HG02943 (cell line): ENCODE results near the gene HPCAL1.
"Not testable (repeated sequence)": the region's sequence is repeated elsewhere in the genome, so short reads cannot be mapped to it uniquely, and the experiment has no call there.

Source experiments
- ATAC-seq: cut with Tn5 transposase; IDR thresholded peaks from one replicate; pipeline ENCODE4 v1.9.1; 2021; ENCODE audit warnings: mild to moderate bottlenecking, low read depth, moderate library complexity; ENCODE audit not compliant: unreplicated experiment

HPCAL1 gene

DNA sequence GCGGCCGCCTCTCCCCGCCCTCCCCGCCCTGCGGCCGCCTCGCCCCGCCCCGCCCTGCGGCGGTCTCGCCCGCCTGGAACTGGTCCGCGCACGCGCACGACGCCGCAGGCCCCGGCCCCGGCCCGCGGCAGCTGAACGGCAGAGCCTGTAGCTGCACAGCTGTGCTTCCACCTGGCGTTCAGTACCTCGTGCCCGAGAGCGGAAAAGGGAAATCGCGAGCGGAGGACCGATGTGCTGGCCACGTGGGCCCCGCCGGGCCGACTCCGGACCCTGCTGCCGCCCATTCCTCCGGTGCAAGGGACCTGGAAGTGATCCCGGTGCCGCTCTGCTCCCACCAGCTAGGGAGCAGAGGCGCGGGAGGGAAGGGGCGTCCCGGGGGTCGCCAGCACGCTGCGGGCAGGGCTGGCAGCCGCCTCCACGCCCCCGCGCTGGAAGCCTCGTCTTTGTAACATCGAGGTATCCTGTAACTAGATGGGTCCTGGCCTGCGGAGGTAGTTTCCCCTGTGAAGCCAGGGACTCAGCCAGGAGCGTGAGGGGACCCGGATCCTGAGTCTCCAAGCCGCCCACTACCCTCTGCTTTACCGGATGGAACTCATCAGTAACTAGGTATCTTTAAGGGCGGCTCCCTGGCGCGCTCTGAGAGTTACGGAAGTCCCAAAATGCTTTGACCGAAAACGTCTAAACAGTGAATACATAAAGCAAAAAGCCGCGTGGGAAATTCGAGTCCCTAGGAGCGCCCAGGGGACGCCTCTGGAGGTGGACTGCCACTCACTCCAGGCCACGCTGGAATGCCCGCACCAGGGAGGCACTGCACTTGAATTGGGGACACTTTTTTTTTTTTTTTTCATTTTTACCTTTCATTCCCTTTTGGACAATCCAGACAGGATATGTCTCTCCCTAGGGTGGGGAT is 146.1 kb downstream of the HPCAL1 start:
- ATAC-seq, result peak; percentile 56

DNA sequence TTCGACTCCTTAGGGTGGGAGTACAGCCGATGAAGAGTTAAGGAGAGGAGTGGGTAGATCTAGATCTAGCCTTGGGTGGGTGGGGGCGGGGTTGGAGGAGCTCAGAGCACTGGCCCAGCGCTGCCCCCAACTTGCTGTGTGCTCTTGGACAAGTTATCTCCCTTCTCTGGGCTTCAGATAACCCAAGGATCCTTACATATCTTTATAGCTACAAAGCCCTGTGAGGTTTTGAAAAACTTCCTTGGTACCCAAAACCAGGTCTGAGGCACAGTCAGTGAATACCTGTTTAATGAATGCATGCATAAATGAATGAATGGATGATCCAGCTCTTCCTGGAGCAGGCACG is 146.8 kb downstream of the HPCAL1 start:
- no peak for ATAC-seq

DNA sequence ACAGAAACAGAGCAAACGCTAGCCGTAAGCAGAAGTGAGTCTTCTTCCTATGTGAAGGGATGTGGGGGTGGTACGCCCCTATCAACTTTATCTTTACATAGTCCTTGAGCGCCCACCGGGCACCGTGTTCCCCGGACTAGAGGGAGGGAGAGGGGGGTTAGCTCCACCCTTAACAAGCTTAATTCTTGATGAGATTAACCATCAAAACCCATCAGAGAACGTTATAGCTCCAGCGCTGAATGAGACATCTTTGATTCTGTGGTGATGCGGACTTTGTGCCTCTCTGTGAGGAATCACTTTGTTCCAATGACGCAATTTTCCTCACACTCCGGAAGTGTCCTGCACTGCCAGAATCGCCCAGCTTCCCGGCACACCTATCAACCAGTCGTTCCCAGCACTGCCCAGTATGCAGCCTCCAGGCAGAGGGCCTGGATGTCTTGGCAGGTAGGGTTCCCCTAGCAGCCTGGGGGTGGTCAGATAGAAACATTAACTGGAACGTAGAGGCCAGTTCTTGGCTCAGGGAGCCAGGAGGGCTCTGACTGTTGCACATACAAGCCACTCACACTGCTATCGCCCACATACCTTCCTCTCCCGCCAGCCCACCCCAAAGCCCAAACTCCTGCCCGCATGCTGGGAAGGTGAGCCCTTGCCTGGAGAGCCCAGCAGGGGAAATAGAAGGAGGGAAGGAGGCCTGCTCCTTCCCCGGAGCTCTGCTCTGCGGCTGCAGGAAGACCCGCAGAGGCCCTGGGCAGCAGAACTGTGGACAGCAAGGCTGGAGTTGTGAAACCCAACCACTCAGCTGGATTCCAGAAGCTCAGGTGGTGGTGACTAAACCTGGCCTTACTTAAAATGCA is 147.4 kb downstream of the HPCAL1 start:
- no peak for ATAC-seq

DNA sequence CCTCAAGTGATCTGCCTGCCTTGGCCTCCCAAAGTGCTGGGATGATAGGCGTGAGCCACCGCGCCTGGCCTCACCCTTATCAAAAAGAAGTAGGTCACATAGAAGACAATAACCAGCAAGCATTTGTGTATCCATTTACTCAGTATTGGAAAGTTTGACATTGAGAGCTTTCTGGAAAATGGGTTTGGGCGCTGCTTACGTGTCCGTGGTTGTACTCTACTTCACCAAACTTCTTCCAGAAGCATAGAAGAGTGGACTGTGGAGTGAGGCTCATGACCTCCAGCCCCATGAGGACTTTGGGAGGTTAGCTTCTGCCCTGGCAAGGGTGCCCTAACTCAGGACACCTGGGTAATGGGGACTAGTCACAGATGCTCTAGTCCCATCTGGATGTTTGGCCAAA is 149.1 kb downstream of the HPCAL1 start:
- ATAC-seq, result no peak

DNA sequence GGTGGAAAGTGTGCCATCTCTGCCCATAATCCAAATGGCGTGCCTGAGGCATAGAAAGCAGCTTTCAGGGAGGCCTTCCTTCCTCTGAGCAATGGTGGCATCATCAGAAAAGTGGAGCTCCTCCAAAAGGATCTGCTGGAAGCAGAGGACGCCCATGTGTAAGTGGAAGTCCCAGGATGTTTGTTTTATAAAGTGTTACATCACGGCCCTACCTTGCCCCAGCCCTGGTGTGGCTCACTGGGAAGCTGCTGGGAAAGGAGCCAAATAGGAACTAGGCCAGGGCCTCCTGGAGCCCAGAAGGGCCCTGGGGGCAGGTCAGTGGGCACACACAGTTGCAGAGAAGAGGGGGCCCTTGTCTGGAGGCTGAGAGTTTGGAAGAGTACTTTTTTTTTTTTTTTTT is 149.6 kb downstream of the HPCAL1 start:
- ATAC-seq, result no peak

DNA sequence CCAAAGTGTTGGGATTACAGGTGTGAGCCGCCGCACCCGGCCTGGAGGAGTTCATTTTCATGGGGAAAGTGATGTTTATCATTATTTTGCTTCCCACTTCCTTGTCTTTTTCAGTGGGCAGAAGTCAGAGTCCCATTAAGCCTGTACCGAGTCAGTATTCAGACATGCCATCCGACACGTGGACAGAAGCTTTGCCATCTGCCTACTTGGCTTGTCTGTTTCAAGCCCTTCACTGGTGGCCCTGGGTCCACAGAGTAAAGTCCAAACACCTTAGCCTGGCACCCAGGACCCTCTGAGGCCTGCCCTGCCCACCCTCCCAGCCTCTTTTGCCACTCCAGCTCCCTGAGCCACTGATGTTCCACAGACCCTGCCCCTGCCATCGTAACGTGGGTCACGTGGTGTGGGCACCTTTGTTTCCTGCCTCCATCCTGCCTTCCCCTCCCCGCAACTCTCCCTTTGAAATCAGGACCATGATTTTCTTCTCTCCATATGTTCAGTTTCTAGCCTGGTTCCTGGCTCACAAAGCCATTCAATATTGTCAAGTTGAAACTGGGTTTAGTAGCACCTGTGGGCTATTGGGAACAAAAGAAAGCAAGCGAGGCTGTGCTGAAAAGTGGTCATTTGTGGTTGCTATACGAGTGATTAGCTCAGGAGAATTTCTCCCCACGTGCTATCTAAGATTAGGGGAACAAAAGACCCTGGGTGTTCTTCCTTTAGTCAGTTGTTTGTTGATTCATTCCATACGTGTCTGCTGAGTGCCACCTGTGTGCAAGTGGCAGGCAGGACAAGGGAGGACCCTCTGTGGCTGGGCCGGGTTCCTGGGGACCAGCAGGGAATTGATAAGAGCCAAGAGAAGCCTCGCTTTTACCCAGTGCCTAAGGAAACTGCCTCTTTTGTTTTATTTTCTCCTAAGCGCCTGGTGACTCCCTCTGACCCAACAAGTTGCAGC is 150.5 kb downstream of the HPCAL1 start:
- ATAC-seq, result no peak

DNA sequence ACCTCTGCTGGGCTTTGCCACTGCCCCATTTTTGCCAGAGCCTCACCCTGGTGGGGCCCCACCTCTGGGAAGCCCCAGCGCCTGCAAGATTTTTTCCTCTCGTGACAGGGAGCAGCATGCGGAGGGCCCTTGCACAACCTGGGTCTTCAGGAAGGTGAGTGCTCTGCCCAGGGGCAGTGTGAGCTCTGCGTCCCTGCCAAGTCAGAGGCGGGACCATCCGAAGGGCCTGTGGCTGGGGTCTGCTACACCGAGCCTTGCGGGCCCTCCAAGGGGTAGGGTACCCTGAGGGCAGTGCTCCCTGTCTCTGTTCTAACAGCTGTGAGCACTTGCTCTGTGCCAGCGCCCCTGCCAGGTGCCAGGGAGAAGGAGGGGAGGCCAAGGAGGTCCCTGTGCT is 151.2 kb downstream of the HPCAL1 start:
- ATAC-seq, result no peak

DNA sequence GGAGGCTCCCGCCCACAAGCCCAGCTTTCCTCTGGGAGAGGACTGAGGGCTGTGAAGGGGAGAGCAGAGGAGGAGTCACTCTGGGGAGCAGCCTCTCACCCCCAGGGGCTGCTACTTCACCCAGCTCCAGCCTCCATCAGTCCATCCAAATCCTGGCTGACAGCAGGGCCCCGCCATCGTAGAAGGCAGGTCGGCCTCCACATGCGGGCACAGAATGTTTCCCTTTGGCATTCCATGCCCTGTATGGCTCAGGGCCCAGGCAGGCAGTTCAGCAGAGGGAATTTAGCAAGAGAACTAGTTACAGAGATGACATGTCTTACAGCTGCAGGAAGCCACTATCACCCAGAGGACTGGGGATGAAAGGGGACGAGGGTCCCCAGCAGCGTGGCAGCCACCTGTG is 151.8 kb downstream of the HPCAL1 start:
- ATAC-seq, result no peak

DNA sequence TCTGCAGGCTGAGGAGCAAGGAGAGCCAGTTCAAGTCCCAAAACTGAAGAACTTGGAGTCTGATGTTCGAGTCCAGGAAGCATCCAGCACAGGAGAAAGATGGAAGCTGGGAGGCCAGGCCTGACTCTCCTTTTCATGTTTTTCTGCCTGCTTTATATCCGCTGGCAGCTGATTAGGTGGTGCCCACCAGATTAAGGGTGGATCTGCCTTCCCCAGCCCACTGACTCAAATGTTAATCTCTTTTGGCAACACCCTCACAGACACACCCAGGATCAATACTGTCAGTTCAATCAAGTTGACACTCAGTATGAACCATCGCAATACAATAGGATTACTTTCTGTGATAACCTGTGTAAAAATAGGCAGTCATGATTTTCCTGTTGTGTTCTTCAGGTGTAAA is 154.5 kb downstream of the HPCAL1 start:
- not testable (repeated sequence) for ATAC-seq

DNA sequence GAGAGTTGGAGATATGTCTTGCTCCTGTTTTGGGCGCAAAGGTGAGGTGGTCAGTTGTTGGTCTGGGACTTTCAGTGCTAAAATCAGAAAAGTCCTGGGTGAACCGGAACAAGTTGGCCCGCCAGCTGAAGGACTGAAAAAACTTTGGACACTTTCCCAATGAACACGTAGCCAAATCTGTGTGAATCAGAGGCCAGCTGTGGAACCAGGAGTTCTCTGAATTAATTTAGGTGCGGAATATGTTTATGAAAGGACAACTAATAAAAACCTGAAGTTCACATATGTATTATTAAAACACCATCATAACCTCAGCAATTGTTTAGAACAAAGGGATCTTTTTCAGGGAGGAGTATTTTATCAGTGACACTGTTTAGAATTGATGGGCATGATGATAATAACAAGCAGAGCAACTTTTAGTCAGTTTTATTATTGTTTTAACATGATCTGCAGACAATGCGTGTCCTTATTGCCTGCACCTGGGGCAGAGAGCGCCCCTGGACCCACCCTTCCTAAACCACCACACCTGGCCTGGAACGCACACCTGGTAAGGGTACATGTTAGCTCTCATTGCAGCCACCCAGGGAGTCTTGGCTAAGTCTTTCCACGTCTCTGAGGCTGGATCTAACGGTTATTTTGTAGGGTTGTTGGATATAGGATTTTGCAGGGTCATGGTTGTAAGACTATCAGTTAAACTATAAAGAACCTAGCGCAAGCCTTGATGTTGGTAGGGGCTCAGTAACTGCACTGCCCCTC is 155.3 kb downstream of the HPCAL1 start:
- ATAC-seq, result no peak

DNA sequence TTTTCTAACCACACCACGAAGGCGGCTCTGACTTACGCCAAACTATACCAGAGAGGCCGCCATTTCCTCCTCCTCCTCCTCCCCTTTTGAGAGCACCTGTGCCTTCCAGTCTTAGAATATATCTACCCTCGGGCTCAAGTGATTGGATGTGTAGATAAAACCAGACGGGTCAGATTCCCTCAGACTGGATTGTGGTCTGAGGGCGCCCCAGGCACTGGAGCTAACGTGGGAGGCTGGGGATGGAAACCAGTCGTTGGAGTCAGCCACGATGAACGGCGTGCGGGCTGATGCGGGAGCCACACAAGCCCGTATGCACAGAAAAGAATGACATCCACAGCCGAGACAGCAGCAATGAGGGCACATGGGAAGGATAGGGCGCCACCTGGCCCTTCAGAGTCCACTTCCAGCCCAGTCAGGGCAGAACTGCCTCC is 157.7 kb downstream of the HPCAL1 start:
- ATAC-seq, result no peak

DNA sequence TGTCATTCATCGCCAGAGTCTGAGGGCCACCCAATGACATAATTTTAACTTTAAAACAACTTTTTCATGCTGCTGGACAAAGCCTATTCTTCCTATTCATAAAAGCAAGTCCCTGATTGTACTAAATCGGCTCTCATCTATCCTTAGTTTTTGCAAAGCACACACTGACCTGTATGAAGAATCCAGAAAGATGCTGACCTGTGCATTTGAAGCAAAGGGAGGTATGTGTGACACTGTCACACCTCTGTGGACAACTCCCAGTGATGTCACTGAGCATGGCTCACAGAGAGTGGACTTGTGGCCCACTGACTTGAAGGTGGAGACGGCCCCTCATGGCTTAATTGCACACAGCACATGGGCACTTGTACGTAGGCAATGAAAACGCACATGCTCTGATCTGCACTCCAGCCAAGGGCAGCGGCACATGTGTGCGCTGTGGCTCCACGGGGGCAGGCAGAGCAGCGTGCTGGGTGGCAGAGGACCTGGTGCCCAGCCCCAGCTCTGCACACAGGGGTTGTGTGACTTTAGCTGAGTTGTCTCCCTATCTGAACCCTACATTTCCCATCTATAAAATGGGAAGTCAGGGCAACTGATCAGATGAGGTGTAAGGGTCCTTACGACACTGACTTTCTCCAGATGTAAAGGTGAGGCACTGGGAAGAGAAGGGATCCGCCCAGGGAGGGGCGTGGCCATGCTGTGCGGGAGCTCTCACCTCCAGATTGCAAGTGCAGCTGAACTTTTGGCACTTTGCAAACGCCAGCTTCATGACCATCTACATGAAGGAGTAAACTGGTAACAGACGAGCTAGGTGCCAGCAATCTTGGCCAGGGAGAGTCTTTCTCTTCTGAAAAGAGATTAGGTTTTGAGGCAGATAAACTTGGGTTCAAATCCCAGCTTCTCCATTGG is 159.7 kb downstream of the HPCAL1 start:
- ATAC-seq, result no peak

DNA sequence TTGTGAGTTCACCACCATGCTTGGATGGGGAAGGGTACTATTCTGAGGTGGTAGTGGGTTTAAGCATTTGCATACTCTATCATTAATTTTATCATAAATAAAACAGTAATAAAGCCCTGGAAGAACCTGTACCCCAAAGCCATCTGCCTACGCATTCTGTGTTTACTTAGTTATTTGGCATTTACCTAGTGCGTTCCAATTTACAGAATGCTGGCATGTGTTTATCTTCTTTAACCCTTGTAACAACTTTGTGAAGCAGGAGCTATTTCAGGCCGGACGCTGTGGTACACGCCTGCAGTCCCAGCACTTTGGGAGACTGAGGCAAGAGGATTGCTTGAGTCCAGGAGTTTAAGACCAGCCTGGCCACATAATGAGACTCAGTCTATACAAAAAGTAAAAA is 163.2 kb downstream of the HPCAL1 start:
- no peak for ATAC-seq

DNA sequence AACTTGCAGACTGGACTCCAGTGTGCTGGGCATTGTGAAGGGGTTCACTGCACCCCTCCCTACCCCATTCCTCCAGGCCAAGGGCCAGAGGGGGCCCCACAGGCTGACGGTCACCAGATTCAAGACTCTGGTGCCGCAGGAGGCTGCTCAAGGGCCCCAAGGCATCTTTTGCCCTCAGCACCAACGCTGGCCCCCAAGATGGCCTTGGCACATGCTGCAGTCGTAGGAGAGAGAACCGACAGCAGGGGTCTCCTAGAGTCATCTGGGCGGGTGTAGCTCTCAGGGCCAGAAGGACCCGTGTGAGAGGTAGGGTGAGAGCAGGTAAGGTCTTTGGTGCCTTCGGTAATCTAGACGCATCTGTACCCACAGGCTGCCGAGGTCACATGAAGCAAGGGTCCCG is 164.1 kb downstream of the HPCAL1 start:
- no peak for ATAC-seq

DNA sequence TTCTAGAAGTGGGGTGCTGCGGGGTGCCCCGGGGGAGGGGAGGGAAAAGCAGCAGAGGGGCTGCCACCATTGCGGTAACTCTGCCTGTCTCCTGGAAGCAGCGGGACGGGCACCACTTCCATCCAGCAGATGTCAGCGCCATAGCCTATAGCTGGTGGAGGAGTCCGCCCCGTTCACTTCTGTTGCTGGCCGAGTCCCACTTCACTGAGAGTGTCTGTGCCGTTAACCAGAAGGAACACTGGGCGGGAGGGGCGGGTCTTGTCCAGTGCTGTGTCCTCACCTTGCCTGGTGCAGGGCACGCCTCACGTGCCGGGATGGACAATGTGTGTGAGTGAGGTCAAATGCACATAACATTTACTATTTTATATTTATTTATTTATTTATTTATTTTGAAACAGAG is 164.7 kb downstream of the HPCAL1 start:
- ATAC-seq, result no peak

DNA sequence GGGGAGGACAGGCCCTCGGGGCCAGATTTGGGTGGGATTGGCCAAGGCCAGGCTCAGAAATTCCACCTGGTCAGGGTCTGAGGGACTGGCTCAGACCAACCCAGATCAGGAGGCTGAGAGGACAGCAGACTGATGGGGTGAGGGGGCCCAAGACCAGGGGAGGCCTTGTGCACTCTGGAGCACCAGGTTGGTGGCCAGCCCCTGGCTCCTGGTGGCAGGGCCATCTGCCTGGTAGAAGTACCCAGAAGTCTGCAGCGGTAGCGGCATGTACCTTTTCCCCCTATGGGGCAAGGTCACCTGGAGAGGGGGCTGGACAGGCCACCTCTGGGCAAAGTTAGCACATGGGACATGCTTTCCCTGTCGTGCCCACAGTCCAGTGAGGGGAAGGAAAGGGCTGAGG is 166.6 kb downstream of the HPCAL1 start:
- ATAC-seq, result no peak

DNA sequence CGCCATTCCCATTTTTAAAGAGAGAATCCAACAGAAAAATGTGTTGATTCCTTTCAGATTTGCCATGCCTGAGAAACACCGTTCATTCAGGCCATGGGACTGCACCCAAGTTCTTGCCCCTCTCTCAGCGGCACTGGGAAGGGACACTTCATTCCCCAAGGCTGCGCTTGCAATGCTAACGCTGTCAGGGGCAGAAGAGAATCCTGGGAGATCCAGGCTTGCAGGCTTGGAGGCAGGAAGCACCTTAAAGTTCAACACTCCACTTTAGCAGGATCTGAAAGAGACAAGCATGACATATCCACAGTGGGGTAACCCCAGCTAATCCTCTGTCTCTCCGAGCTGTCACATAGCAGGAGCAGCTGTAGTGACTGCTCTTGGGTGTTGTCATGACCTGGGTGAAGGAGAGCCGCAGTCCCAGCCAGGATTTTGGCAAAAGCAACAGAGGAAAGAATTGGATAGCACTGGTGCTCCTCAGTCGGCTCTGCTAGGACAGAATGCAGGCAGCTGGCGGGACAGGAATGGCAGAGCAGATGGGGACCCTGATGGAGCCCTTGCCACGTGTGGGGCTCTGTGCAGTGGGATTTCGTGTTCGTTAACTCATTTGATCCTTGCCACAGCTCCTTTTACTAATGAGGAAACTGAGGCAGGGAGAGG is 167.4 kb downstream of the HPCAL1 start:
- no peak for ATAC-seq

DNA sequence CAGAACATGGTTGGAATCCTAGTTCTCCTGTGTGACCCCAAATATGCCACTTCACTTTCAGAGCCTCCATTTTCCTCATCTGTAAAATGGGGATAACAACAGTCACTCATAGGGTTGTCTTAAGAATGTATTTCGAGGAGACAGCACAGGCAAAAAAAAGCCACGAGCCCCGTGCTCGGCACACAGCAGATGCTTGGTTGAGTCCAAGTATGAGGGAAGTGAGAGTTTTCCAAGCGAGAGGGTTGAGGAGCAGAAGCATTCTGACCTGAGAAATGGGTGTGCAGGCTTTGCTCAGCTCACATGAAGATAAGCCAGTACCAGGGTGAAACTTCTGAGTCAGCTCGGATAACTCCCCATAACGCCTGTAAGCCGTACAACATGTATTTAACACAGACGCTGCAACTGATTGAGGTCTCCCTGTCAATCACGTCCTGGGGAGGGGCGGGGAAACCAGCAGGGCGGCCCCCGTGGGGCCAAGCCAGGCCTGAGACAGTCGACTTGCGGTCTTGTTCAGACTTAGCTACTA is 168.4 kb downstream of the HPCAL1 start:
- no peak for ATAC-seq
